ENCODE results near the gene SECISBP2.

GRCh38 chr9:89305868-89306267 is 12.4 kb upstream of the SECISBP2 start:
- TF ChIP-seq POLR2AphosphoS5 (IDR thresholded peaks at IDR 0.05; ENCODE audit: low read depth) = no peak
- TF ChIP-seq CTCF (conservative IDR thresholded peaks at IDR 0.05; ENCODE audit: low read depth in 2 of 2) = no peak
- no peak for TF ChIP-seq ZNF114 (CRISPR knock-in tag; IDR thresholded peaks at IDR 0.05)
- TF ChIP-seq REST (IDR thresholded peaks at IDR 0.05; ENCODE audit: unreplicated experiment) = no peak
- no peak for TF ChIP-seq JUNB (IDR thresholded peaks at IDR 0.05; ENCODE audit: unreplicated experiment)
- TF ChIP-seq CREB1 (CRISPR knock-in tag; IDR thresholded peaks at IDR 0.05; ENCODE audit: low read depth) = no peak
- no peak for TF ChIP-seq EZH2phosphoT487 (IDR thresholded peaks at IDR 0.05; ENCODE audit: unreplicated experiment)
- no peak for TF ChIP-seq EZH2 (IDR thresholded peaks at IDR 0.05; ENCODE audit: low read depth, unreplicated experiment)
- no peak for TF ChIP-seq STAT1 (IDR thresholded peaks at IDR 0.05; ENCODE audit: unreplicated experiment)
- no peak for TF ChIP-seq ZNF462 (CRISPR knock-in tag; IDR thresholded peaks at IDR 0.05)
- TF ChIP-seq ZNF331 (CRISPR knock-in tag; IDR thresholded peaks at IDR 0.05; ENCODE audit: low read depth) = no peak
- no peak for TF ChIP-seq ETS1 (IDR thresholded peaks at IDR 0.05)

Data from GM23338 (cell line).